K562 (cell line): ENCODE results near the gene DYNLT4. TPM values are rescaled to one million over a fixed set of nuclear protein-coding genes. Genes with fewer than 3 reads are reported as not detected.
A peak's percentile ranks its signal among the peaks of the same experiment; 100 is the strongest.

Source experiments
- CC2D1A ChIP-seq: fragments of 450-650 bp; IDR thresholded peaks from 2 replicates; pipeline ENCODE4 v1.6.1; 2017; ENCODE audit warnings: mild to moderate bottlenecking
- DMBX1 ChIP-seq: fragments of 250-450 bp; sonication (Bioruptor Pico); IDR thresholded peaks from 2 replicates; pipeline ENCODE4 v1.8.0; 2022; ENCODE audit warnings: inconsistent platforms, mild to moderate bottlenecking, moderate library complexity, borderline replicate concordance
- HCFC1 ChIP-seq: IDR thresholded peaks from 2 replicates; pipeline ENCODE4 v1.6.1; 2012; ENCODE audit warnings: low read depth, low read length, improper control_type of control experiment
- HMG20B ChIP-seq: fragments of 250-450 bp; sonication (Bioruptor Pico); IDR thresholded peaks from 2 replicates; pipeline ENCODE4 v1.5.0; 2021; ENCODE audit warnings: mild to moderate bottlenecking
- MAFG ChIP-seq: fragments of 450-650 bp; conservative IDR thresholded peaks from 2 replicates; pipeline ENCODE4 v1.6.1; 2016; ENCODE audit warnings: missing genetic modification characterization, missing compliant biosample characterization
- MTA3 ChIP-seq: fragments of 450-650 bp; formaldehyde crosslinking; IDR thresholded peaks from 2 replicates; pipeline ENCODE4 v1.6.1; 2017; ENCODE audit warnings: mild to moderate bottlenecking, borderline replicate concordance
- POLR2B ChIP-seq: fragments of 450-650 bp; IDR thresholded peaks from 2 replicates; pipeline ENCODE4 v1.6.1; 2018; ENCODE audit warnings: low read depth; ENCODE audit not compliant: partially characterized antibody
- PRMT5 ChIP-seq: sonication (generic); formaldehyde crosslinking; IDR thresholded peaks from 2 replicates; pipeline ENCODE4 v1.5.0; 2020; ENCODE audit warnings: missing genetic modification reagents
- RAD21 ChIP-seq, 2 experiments: fragments of 250-450 bp in 1 of 2; fragments of 450-650 bp in 1 of 2; sonication (Bioruptor Pico) in 1 of 2; formaldehyde crosslinking in 1 of 2; IDR thresholded peaks in 1 of 2; conservative IDR thresholded peaks in 1 of 2; 2 replicates each; pipeline versions ENCODE4 v1.4.0 to v1.8.0; 2020 to 2022; ENCODE audit warnings: mild to moderate bottlenecking in 2 of 2, moderate library complexity in 1 of 2
- SRF ChIP-seq, 2 experiments: fragments of 250-450, 450-650 bp in 1 of 2; sonication (Bioruptor Pico) in 1 of 2; sonication (generic) in 1 of 2; formaldehyde crosslinking; IDR thresholded peaks; 2 replicates each; pipeline versions ENCODE4 v1.5.0 to v1.5.1; 2020 to 2022; ENCODE audit warnings: mild to moderate bottlenecking in 1 of 2, missing genetic modification reagents in 1 of 2
- ZBED1 ChIP-seq: IDR thresholded peaks from 2 replicates; pipeline ENCODE4 v1.6.1; 2014
- ZNF212 ChIP-seq: fragments of 450-650 bp; formaldehyde crosslinking; IDR thresholded peaks from 2 replicates; pipeline ENCODE4 v1.4.0; 2020; ENCODE audit warnings: mild to moderate bottlenecking
- ZNF24 ChIP-seq: fragments of 450-650 bp; IDR thresholded peaks from 2 replicates; pipeline ENCODE4 v1.6.1; 2016
- ZNF263 ChIP-seq: sonication (generic); formaldehyde crosslinking; IDR thresholded peaks from 2 replicates; pipeline ENCODE4 v1.8.0; 2022; ENCODE audit warnings: mild to moderate bottlenecking, missing genetic modification reagents, borderline replicate concordance
- polyA plus RNA-seq, 8 experiments: library from polyadenylated mRNA; depleted of rRNA in 4 of 8; stranded (reverse) in 5 of 8; unstranded in 3 of 8; fragments of >200 nt; fragmentation: Nextera tagmentation in 2 of 8; fragmentation: Illumina TruSeq in 1 of 8; extraction: Ambion mirVana in 2 of 8; extraction: Trizol in 1 of 8; gene quantifications; 2 replicates each; pipeline versions ENCODE4 v1.2.1 to v1.2.3, GENCODE V29; 2011 to 2014; ENCODE audit warnings: inconsistent platforms in 1 of 8, missing spikeins in 1 of 8
- total RNA-seq, 7 experiments: library from RNA; depleted of rRNA in 6 of 7; stranded (reverse); fragments of >200 nt in 6 of 7; fragmentation: Illumina TruSeq in 2 of 7; extraction: Trizol in 2 of 7; gene quantifications; 2 replicates each; pipeline versions ENCODE4 v1.2.1 to v1.2.3, GENCODE V29; 2011 to 2021; ENCODE audit warnings: low replicate concordance in 1 of 7
- TF ChIP-seq, protein P1 (sequence below): sonication (generic); formaldehyde crosslinking; IDR thresholded peaks from 2 replicates; pipeline ENCODE4 v1.8.1; 2023; ENCODE audit warnings: mild to moderate bottlenecking, missing genetic modification reagents
- TF ChIP-seq, protein P2 (sequence below): fragments of 450-650 bp; formaldehyde crosslinking; IDR thresholded peaks from 2 replicates; pipeline ENCODE4 v1.4.0; 2022; ENCODE audit warnings: mild to moderate bottlenecking, moderate library complexity
- TF ChIP-seq, protein P3 (sequence below): fragments of 450-650 bp; formaldehyde crosslinking; IDR thresholded peaks from 2 replicates; pipeline ENCODE4 v1.4.0; 2020; ENCODE audit warnings: mild to moderate bottlenecking, moderate library complexity
- TF ChIP-seq, protein P4 (sequence below): fragments of 450-650 bp; conservative IDR thresholded peaks from 2 replicates; pipeline ENCODE4 v1.6.1; 2016; ENCODE audit warnings: missing genetic modification characterization, low read depth, mild to moderate bottlenecking, missing compliant biosample characterization, moderate library complexity
- TF ChIP-seq, protein P5 (sequence below): fragments of 250-450 bp; sonication (Bioruptor Pico); IDR thresholded peaks from 2 replicates; pipeline ENCODE4 v1.4.0; 2020; ENCODE audit warnings: mild to moderate bottlenecking, moderate library complexity, borderline replicate concordance

DYNLT4 gene
- total and polyA plus RNA-seq, 9 of the 15 experiments (the other 6 are each of a cell fraction or from before 2014, with no cell fraction given), result 0.29 to 0.73 TPM; not detected in 7

DNA sequence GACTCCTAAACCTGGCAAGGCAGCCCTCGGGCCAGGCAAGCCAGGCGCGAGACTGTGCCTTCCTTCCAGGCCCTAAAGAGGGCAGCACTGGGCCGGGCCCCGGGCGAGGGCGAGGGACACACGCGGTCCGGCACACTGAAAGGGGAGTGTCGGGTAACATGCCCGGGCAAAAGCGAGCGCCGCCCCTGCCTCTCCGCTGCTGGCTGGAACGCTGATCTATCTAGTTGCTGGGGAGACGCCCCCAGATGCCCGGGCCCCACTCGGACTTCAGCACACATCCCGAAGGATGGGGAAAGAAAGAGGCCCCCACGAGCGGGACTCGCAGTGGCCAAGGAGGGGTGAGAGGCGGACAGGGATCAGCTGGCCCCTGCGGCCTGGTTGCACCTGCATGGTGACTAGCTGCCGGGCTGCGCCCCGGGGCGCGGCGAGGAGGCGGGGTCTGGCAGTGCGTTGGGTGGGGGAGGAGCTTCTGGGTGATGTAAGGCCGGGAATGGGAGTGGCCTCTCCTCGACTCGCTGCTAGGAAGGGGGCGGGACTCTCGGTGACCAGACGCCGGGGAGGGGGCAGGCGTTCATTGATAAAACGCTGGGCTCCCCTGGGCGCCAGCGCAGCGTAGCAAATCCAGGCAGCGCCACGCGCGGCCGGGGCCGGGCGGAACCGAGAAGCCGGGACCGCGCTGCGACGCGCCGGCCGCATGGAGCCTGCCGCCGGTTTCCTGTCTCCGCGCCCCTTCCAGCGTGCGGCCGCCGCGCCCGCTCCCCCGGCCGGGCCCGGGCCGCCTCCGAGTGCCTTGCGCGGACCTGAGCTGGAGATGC is 7.2 kb downstream of the DYNLT4 start, which contains the start of gene PLK3 (continued):
- TF ChIP-seq, protein P1, sequence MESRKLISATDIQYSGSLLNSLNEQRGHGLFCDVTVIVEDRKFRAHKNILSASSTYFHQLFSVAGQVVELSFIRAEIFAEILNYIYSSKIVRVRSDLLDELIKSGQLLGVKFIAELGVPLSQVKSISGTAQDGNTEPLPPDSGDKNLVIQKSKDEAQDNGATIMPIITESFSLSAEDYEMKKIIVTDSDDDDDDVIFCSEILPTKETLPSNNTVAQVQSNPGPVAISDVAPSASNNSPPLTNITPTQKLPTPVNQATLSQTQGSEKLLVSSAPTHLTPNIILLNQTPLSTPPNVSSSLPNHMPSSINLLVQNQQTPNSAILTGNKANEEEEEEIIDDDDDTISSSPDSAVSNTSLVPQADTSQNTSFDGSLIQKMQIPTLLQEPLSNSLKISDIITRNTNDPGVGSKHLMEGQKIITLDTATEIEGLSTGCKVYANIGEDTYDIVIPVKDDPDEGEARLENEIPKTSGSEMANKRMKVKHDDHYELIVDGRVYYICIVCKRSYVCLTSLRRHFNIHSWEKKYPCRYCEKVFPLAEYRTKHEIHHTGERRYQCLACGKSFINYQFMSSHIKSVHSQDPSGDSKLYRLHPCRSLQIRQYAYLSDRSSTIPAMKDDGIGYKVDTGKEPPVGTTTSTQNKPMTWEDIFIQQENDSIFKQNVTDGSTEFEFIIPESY (CRISPR knock-in tag), result peak; percentile 51; the same call in 1 of the 2 replicates
- TF ChIP-seq PRMT5 (CRISPR knock-in tag), result no peak
- TF ChIP-seq MAFG (tag), result no peak
- TF ChIP-seq SRF (CRISPR knock-in tag; IDR thresholded peaks at IDR 0.05), result peak in 1 of 2 experiments; percentile 52; a peak in 2 of 4 replicates
- TF ChIP-seq, protein P2, sequence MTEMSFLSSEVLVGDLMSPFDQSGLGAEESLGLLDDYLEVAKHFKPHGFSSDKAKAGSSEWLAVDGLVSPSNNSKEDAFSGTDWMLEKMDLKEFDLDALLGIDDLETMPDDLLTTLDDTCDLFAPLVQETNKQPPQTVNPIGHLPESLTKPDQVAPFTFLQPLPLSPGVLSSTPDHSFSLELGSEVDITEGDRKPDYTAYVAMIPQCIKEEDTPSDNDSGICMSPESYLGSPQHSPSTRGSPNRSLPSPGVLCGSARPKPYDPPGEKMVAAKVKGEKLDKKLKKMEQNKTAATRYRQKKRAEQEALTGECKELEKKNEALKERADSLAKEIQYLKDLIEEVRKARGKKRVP (CRISPR knock-in tag), result peak; percentile 63; the same call in 1 of the 2 replicates
- peak; percentile 91 to 96 for TF ChIP-seq RAD21 (CRISPR knock-in tag; conservative IDR thresholded peaks at IDR 0.05 in 1 of 2, IDR thresholded peaks at IDR 0.05 in 1 of 2)
- TF ChIP-seq, protein P3, sequence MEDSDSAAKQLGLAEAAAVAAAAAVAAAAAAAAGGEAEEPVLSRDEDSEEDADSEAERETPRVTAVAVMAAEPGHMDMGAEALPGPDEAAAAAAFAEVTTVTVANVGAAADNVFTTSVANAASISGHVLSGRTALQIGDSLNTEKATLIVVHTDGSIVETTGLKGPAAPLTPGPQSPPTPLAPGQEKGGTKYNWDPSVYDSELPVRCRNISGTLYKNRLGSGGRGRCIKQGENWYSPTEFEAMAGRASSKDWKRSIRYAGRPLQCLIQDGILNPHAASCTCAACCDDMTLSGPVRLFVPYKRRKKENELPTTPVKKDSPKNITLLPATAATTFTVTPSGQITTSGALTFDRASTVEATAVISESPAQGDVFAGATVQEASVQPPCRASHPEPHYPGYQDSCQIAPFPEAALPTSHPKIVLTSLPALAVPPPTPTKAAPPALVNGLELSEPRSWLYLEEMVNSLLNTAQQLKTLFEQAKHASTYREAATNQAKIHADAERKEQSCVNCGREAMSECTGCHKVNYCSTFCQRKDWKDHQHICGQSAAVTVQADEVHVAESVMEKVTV (CRISPR knock-in tag), result peak; percentile 82
- peak; percentile 62 for TF ChIP-seq CC2D1A
- TF ChIP-seq, protein P4, sequence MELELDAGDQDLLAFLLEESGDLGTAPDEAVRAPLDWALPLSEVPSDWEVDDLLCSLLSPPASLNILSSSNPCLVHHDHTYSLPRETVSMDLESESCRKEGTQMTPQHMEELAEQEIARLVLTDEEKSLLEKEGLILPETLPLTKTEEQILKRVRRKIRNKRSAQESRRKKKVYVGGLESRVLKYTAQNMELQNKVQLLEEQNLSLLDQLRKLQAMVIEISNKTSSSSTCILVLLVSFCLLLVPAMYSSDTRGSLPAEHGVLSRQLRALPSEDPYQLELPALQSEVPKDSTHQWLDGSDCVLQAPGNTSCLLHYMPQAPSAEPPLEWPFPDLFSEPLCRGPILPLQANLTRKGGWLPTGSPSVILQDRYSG (tag), result no peak
- TF ChIP-seq DMBX1 (CRISPR knock-in tag), result peak; percentile 57; the same call in 1 of the 2 replicates
- TF ChIP-seq POLR2B, result peak; percentile 75
- TF ChIP-seq ZNF24, result no peak
- TF ChIP-seq, protein P5, sequence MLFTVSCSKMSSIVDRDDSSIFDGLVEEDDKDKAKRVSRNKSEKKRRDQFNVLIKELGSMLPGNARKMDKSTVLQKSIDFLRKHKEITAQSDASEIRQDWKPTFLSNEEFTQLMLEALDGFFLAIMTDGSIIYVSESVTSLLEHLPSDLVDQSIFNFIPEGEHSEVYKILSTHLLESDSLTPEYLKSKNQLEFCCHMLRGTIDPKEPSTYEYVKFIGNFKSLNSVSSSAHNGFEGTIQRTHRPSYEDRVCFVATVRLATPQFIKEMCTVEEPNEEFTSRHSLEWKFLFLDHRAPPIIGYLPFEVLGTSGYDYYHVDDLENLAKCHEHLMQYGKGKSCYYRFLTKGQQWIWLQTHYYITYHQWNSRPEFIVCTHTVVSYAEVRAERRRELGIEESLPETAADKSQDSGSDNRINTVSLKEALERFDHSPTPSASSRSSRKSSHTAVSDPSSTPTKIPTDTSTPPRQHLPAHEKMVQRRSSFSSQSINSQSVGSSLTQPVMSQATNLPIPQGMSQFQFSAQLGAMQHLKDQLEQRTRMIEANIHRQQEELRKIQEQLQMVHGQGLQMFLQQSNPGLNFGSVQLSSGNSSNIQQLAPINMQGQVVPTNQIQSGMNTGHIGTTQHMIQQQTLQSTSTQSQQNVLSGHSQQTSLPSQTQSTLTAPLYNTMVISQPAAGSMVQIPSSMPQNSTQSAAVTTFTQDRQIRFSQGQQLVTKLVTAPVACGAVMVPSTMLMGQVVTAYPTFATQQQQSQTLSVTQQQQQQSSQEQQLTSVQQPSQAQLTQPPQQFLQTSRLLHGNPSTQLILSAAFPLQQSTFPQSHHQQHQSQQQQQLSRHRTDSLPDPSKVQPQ (CRISPR knock-in tag), result no peak
- peak; percentile 96 for TF ChIP-seq MTA3
- TF ChIP-seq ZBED1, result 0 out of 2 replicates have a peak, but pooled peaks have one; percentile 46
- no peak; the same call in 1 of the 2 replicates for TF ChIP-seq ZNF263 (CRISPR knock-in tag)
- TF ChIP-seq HCFC1, result no peak
- TF ChIP-seq HMG20B, result no peak
- TF ChIP-seq ZNF212 (CRISPR knock-in tag), result no peak
